Measurements from ENCODE around the gene CBLC. TPM values are rescaled to one million over a fixed set of nuclear protein-coding genes. Genes with fewer than 3 reads are reported as not detected.

The CBLC gene
- total and polyA plus RNA-seq, 2 of the 4 experiments (the other 2 are of a cell fraction) = not detected

- TF ChIP-seq CTCF (conservative IDR thresholded peaks at IDR 0.05; ENCODE audit: low read depth, low read length) (peak; percentile 79), MXI1 (IDR thresholded peaks at IDR 0.05; ENCODE audit: borderline replicate concordance, low read depth, low read length) (peak; percentile 70; the same call in 1 of the 2 replicates)
Observed at GRCh38 chr19:44845612-44846454, 68.1 kb downstream of the CBLC start, which contains the start of gene NECTIN2 (continued).

Measured in IMR-90 (cell line).